Kidney (tissue), 14 donors: ENCODE measurements around the gene THUMPD2. TPM values are rescaled to one million over a fixed set of nuclear protein-coding genes. Genes with fewer than 3 reads are reported as not detected.

Experiments used
- DNase-seq, 5 donors: peaks; one replicate each; pipeline ENCODE4 v3.0.0-alpha.2; 2013 to 2020
- FAIRE-seq: peaks from 2 replicates; lab custom pipeline; 2012; peaks lifted over from hg19 to GRCh38; lab: Jason Lieb, UNC
- H3K27ac ChIP-seq, 2 donors: one replicate each; pipeline ENCODE4 v1.7.0; 2013; ENCODE audit warnings: low read depth in 2 of 2, low read length in 2 of 2, inconsistent platforms in 1 of 2
- H3K27me3 ChIP-seq: one replicate; pipeline ENCODE4 v1.7.1; 2013; ENCODE audit warnings: low read length, inconsistent platforms; ENCODE audit not compliant: control insufficient read depth, insufficient read depth
- H3K36me3 ChIP-seq, 3 donors: one replicate each; pipeline versions ENCODE4 v1.7.0 to v1.7.1; 2013; ENCODE audit warnings: low read length in 3 of 3, control low read depth in 1 of 3, inconsistent platforms in 1 of 3; ENCODE audit not compliant: insufficient read depth in 3 of 3, control insufficient read depth in 2 of 3
- H3K4me1 ChIP-seq, 3 donors: one replicate each; pipeline versions ENCODE4 v1.7.0 to v1.7.1; 2013; ENCODE audit warnings: low read length in 3 of 3, inconsistent platforms in 1 of 3, low read depth in 1 of 3; ENCODE audit not compliant: control insufficient read depth in 2 of 3, insufficient read depth in 2 of 3
- H3K4me3 ChIP-seq, 3 donors: one replicate each; pipeline versions ENCODE4 v1.7.0 to v1.8.1; 2013; ENCODE audit warnings: low read length in 3 of 3, control low read depth in 1 of 3, inconsistent platforms in 1 of 3
- H3K9ac ChIP-seq, 3 donors: one replicate each; pipeline versions ENCODE4 v1.7.0 to v1.7.1; 2013; ENCODE audit warnings: low read length in 3 of 3, control low read depth in 1 of 3, inconsistent platforms in 1 of 3
- H3K9me3 ChIP-seq, 3 donors: one replicate each; pipeline versions ENCODE4 v1.7.0 to v1.7.1; 2013; ENCODE audit warnings: low read length in 3 of 3, control low read depth in 1 of 3, inconsistent platforms in 1 of 3; ENCODE audit not compliant: control insufficient read depth in 2 of 3, insufficient read depth in 1 of 3
- intact Hi-C: fragments of 100-400 bp; cut with DNase I; formaldehyde crosslinking; loops from one replicate; pipeline ENCODE4 v1.11.1; 2022
- polyA plus RNA-seq: library from polyadenylated mRNA; stranded (reverse); fragments of 350-450 nt; fragmentation: Illumina TruSeq; extraction: RNeasy Lipid Tissue Mini Kit (QIAGEN cat#74804); gene quantifications from one replicate; pipeline ENCODE4 v1.2.3, GENCODE V29; 2014; ENCODE audit warnings: low read depth, low replicate concordance; ENCODE audit not compliant: insufficient read depth
- total RNA-seq: library from RNA; stranded (reverse); fragmentation: NEBNext Ultra II Directional; extraction: Animal tissue kit (Norgen Biotek cat#: 25700); gene quantifications from one replicate; pipeline ENCODE4 v1.2.1, GENCODE V29; 2021
- TF ChIP-seq, protein P1 (sequence below): IDR thresholded peaks from 3 replicates; pipeline ENCODE4 v1.5.1; 2012; ENCODE audit warnings: mild to moderate bottlenecking, moderate library complexity, borderline replicate concordance; ENCODE audit not compliant: insufficient read depth; ENCODE audit errors: extremely low read depth
- donor health status: control.
- donor health status: control.
- donor health status: control.
- donor health status: control.
- donor health status: control.
- donor health status: DM: yes; HTN: yes; CAD: no.
- donor health status: Normal renal cell carcinoma (clear cell type).

The THUMPD2 gene
- total and polyA plus RNA-seq, 2 donors from 2014 or later = 9.2 to 14.1 TPM

DNA sequence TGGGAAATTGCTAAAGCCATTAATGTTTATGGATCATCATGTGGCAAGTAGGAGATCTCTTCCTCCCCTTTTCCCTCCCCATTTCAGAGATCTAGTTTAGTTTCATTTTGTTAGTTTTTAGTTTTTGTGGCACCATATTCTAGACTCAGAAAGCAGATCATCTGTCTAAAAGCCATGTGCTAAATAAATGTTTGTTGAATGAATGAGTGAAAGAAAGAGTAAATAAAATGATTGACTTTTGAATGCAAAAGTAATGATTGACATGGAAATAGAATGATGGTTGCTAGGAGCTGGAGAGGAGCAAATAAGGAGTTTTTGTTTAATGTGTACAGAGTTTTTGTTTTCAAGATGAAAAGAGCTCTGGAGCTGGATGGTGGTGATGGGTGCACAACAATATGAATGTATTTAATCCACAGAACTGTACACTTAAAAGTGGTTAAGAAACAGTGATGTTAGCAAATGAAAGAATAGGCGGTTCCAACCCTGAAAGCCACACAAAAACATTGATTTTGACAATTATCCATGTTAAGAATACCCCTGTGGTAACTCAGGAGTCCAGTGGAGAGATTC, 89.7 kb downstream of the THUMPD2 start:
- FAIRE-seq = no peak

DNA sequence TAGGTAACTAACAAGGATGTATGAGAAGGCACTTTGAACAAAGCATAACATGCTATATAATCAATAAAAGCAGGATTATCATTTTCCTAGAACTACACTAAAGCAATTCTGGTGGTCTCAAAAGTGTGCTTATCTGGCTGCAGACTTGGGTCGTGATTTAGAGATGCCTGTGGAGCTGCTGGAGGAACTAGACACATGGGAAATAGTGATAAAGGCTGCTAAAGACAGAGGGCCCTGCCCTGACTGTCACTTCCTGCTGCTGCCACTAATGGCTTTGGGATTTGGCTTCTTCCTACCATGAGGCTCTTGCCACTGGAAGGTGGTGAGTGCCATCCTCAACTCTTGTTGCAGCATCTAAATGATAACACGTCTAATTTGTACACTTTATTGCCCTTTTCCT, 90.9 kb downstream of the THUMPD2 start:
- Histone ChIP-seq H3K4me1 (no peaks in the 10 kb centered on the region), H3K36me3 (no peaks in the 10 kb centered on the region), H3K9me3 (no peaks in the 10 kb centered on the region), H3K27ac (no peak overlapping the region), H3K4me3 (no peak overlapping the region), H3K9ac (no peak overlapping the region), H3K27me3 (no peaks in the 10 kb centered on the region)
- DNase-seq (no peak), FAIRE-seq (no peak)
- TF ChIP-seq, protein P1, sequence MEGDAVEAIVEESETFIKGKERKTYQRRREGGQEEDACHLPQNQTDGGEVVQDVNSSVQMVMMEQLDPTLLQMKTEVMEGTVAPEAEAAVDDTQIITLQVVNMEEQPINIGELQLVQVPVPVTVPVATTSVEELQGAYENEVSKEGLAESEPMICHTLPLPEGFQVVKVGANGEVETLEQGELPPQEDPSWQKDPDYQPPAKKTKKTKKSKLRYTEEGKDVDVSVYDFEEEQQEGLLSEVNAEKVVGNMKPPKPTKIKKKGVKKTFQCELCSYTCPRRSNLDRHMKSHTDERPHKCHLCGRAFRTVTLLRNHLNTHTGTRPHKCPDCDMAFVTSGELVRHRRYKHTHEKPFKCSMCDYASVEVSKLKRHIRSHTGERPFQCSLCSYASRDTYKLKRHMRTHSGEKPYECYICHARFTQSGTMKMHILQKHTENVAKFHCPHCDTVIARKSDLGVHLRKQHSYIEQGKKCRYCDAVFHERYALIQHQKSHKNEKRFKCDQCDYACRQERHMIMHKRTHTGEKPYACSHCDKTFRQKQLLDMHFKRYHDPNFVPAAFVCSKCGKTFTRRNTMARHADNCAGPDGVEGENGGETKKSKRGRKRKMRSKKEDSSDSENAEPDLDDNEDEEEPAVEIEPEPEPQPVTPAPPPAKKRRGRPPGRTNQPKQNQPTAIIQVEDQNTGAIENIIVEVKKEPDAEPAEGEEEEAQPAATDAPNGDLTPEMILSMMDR = no peak
- intact Hi-C loops = no loop called here

More for the DNA sequence above, 89.7 kb downstream of the THUMPD2 start:
- H3K27ac ChIP-seq = no peak overlapping the region
- no peaks in the 10 kb centered on the region for H3K27me3 ChIP-seq
- H3K9ac ChIP-seq = no peak overlapping the region
- H3K4me1 ChIP-seq = no peaks in the 10 kb centered on the region
- intact Hi-C loops = no loop called here
- no peaks in the 10 kb centered on the region for H3K36me3 ChIP-seq
- no peak for DNase-seq
- H3K4me3 ChIP-seq = no peak overlapping the region
- TF ChIP-seq, protein P1 = no peak
- no peaks in the 10 kb centered on the region for H3K9me3 ChIP-seq

DNA sequence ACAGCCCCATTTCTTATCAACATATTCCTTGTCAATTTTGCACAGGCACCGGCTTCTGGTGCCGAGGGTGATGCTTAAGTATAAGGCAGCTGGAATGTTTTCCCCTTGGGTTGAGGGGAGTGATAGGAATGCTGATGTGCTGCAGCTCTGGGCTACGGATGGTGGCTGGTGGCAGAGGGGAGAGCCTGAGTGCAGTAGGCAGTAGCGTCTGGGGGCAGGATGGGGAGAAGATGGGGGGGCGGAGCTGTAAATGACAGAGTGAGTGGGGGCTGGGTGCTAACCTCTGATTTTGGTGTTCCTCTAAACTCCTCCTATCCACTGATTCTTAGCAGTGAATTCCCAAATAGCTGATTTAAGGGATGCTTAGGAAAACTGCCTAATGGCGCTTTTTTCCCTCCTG, 92.6 kb downstream of the THUMPD2 start:
- TF ChIP-seq, protein P1 = no peak
- H3K9me3 ChIP-seq = no peaks in the 10 kb centered on the region
- H3K27ac ChIP-seq = no peak overlapping the region
- no peak for DNase-seq
- H3K27me3 ChIP-seq = no peaks in the 10 kb centered on the region
- H3K4me1 ChIP-seq = peaks cover 0 to 2% (median 0%) of the 10 kb centered on the region in 3 donors
- H3K4me3 ChIP-seq = no peak overlapping the region
- H3K9ac ChIP-seq = no peak overlapping the region
- intact Hi-C loops = no loop called here
- no peak for FAIRE-seq
- no peaks in the 10 kb centered on the region for H3K36me3 ChIP-seq

Other genes starting within 250 kb of the THUMPD2 start
- gene TMEM178A, start 113.3 kb downstream of the THUMPD2 start, total RNA-seq = 5.7 TPM
- gene TMEM178A, start 113.3 kb downstream of the THUMPD2 start, polyA plus RNA-seq = 48.0 TPM